ENCODE data around the gene UTS2.

GRCh38 chr1:7813677-7814373 lies 39.0 kb downstream of the UTS2 start:
- TF ChIP-seq CTCF (IDR thresholded peaks at IDR 0.05) (no peak), POLR2AphosphoS5 (IDR thresholded peaks at IDR 0.05) (no peak), EP300 (IDR thresholded peaks at IDR 0.05; ENCODE audit: low read depth) (no peak)
